Measurements from ENCODE around the gene RASL10A.
"Not testable (repeated sequence)": the region's sequence is repeated elsewhere in the genome, so short reads cannot be mapped to it uniquely, and the experiment has no call there.

Gene RASL10A, protein sequence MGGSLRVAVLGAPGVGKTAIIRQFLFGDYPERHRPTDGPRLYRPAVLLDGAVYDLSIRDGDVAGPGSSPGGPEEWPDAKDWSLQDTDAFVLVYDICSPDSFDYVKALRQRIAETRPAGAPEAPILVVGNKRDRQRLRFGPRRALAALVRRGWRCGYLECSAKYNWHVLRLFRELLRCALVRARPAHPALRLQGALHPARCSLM
- total RNA-seq: 0 to 0.30 (median 0.14) reads per million in 4 donors

DNA sequence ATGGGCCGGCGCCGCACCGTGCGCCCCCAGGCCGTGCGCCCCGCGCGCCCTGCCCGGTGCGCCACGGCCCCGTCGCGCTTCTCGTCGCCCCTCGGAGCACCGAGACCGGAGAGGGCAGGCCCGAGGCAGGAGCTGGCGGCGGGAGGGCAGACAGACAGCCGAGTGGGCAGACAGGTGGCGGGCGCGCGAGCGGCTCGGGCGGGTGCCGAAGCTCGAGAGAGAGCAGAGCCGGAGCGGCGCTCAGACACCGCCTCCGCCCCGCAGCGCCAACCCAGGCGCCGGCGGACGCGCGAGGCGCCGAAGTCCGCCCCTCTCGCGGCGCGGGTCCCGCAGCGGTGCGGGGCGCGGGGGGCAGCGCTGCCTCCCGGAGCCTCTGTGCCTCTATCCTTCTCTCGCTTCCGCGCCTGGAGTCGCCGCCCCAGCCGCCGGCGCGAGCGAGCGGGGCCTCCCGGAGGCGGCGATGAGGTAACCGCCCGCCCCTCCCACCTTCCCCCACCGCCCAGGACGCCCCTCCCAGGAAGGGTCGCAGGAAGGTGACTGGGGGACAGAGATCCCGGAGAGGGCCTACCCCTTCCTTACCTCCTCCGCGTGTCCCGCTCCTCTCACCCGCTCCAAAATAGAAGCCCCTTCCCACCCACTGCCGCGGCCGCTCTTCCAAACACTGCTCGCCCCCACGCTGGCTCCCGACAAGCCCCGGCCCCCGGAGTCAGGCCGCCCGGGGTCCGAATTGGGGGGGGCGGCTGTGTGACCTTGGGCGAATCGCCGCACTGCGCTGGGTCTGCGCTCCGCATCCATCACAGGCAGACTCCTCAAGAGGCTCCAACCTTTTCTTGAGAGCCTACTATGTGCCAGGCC, at the start of gene RASL10A:
RASL10A (minus strand) TSS at position 412 of the 855 bp plus-strand sequence. CDS start 451 bp downstream, outside the sequence.
- no peak for DNase-seq

DNA sequence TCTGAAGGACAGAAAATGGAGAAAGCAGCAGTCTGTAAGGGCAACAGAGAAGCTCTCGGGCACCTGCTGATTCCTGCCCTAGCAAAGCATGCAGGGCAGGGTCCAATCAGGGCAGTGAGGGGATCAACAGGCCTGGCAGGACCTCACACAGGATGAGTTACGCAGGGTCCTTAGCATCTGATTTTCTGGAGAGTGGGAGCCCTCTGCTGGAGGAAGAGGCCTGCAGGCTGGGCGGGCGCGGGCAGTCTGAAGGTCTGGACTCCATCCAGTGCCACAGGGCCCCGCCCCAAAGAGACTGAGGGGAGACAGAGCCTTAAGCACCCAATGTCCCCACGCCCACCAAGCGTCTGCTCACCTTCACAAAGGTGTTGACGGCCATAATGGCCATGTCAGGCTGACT, 44.0 kb upstream of the RASL10A start:
- no peak for DNase-seq

DNA sequence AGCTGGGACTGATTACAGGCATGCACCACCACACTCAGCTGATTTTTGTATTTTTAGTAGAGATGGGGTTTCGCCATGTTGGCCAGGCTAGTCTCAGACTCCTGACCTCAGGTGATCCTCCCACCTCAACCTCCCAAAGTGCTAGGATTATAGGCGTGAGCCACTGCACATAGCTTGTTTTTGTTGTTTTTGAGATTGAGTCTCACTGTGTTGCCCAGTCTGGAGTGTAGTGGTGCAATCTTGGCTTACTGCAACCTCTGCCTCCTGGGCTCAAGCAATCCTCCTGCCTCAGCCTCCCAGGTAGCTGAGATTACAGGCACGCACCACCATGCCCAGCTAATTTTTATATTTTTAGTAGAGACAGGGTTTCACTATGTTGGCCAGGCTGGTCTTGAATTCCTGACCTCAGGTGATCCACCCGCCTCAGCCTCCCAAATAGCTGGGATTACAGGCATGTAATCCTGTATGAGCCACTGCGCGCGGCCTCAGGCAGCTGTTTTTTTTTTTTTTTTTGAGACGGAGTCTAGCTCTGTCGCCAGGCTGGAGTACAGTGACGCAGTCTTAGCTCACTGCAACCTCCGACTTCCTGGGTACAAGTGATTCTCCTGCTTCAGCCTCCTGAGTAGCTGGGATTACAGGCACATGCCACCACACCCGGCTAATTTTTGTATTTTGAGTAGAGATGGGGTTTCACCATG, 41.8 kb upstream of the RASL10A start:
- not testable (repeated sequence) for DNase-seq

DNA sequence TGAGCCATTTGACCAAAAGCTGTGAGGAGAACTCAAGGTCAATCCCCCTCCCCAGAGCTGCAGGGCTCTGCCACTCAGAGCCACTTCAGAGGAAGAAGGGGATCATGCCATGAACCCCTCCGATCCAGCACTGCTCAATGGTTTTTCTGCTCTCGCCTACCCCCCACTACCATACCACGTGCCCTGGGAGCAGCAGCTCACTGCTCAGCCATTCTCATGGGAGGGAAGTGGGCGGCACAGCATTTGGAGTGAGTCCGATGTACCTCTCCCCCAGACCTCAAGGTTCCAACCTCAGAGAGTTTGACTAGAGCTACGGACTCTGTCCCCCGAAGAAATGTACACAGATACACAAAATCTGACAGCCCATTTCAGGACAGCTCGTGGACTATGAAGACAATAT, 38.4 kb upstream of the RASL10A start:
- no peak for DNase-seq

DNA sequence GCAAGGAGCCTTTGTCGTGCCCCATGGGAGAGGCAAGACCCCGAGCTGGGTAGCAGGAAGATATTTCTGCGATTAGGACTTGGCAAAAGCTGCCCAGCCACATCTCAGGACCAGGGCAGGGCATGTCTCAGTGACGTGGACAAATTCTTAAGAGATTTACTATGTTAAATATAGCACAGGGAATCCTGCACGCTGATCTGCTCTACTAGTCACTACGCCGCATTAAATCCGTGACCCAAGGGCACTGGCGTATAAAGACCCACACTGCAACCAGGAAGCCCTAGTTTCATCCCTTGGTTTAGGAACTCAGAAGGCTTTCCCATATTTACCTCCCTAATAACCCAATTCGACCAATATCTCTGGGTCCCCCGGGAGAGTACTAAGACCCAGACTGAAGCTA, 37.8 kb upstream of the RASL10A start:
- no peak for DNase-seq

DNA sequence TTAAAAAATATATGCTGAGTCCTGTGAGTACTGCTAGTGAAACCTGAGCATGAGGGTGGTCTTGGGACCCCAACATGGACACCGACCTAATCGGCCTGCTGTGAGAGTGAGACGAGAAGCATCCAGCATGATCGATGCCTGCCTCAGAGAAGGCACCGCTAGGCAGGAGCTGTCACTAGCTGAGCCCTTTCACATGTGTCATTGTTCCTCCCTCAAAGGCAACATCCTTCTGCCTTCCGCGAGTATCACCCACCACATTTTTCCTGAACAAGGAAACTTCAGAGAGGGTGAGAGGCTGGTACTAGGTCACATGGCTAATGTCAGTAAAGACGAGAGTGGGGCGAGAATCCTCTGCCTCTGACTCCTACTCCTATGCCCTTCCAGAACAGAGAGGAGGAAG, 37.3 kb upstream of the RASL10A start:
- DNase-seq: no peak

DNA sequence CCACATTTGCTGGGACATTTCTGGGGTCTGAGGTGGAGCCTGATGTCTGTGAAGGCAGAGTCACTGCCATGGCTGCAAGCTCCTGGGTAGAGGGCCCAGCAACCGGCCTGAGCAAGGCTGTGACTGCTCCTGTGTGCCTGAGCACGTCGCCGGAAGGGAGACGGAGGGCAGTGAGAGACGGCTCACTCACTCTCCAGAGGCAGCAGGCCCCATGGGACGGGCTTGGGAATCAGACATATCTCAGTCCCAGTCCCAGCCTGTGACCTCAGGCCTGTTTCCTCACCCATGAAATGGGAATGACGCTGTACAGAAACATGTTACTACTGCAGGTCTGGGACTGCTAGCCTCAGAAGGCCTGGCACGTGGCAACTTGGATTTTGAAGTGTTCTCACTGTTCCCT, 36.4 kb upstream of the RASL10A start:
- DNase-seq: no peak

DNA sequence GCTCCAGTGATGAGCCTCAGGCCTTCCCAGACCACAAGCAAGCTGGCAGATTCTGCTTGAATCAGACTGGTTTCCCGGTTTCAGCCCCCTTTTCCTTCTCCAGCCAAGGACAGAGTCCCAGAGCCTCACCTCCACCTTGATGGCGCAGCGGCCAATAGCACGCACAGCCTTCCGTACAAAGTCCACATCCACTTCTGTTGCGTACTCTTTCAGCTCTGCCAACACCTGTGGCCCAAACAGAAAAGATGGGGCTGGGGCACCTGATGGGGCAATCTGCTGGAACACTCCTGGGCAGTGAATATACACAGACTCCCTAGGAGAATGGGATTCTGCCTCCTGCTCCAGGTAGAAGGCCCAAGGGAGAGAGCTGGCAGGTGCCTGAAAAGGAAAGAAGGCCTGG, 35.5 kb upstream of the RASL10A start:
- DNase-seq: no peak

DNA sequence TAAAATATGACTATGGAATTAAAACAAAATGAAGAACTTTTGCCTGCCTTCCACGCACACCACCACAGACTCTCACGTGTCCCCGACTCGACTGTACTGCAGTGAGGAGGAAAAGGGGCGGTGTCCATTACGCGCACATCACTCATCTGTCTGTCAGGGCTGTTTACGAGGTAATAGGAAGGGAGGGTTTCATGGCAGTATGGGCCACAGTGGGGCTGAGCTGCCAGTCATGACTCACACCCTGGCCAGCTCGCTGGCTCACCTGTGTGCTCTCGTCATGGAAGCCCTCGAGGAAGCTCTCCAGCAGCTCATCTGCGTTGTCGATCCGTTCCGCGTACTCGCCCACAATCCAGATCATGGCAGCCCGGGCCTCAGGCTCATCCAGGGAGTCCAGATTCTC, 33.5 kb upstream of the RASL10A start:
- DNase-seq: no peak

DNA sequence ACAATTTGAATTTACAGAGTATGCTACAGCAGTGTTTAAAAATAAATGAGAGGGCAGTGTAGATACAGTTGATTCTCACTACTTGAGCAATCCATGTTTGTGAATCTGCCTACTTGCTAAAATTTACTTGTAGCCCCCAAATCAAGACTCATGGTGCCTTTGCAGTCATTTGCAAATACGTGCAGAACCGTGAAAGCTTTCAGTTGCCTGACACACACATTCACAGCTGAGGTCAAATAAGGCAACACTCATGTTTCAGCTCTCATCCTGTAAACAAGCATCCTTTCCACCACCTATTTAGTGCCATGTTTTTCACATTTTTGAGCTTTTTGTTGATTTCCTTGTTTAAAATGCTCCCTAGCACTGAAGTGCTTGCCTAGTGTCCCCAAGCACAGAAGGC, 32.5 kb upstream of the RASL10A start:
- no peak for DNase-seq

DNA sequence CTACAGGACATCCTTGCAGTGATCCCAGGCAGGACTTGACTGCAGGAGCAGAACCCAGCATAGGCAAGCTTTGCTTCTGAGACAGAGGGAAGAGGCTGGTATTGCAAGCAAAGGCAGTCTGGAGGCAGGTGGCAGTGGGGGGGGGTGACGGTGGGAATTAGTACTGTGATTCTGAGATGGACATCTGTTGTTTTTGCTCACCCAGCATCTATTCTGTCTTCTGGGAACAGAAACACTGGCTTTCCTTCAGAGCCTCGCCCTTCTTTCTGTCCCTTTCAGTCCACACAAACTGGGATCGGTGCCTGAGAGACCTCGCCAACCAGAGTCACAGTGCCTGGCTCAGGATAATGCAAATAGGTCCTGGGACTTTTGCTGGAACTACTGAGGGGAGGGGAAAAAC, 31.2 kb upstream of the RASL10A start:
- DNase-seq: no peak

DNA sequence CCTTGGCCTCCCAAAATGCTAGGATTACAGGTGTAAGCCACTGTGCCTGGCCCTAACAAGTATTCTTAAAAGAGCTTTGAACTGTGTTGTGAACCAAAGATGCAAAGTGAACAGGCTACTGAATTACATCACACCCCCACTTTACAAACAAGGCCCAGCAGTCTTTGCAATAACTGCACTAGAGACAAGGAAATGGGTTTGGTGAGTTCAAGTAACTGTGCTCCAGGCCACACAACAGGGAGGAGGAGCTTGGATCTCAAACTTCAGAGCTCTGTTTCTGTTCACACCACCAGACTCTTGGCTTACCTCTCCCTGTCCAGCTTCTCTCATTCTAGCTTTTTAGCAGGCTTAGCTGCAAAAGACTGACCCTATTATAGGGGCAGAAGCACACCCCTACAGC, 30.4 kb upstream of the RASL10A start:
- no peak for DNase-seq

DNA sequence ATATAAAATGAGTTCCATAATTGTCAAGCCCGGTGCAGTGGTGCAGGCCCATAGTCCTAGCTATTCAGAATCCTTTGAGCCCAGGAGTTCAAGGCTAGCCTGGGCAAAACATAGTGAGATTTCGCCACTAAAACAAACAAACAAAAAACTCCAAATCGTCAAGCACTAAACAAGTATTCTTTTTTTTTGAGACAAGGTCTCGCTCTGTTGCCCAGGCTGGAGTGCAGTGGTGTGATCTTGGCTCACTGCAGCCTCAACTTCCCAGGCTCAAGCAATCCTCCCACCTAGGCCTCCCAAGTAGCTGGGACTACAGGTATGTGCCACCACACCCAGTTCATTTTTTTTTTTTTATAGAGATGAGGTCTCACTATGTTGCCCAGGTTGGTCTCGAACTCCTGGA, 29.4 kb upstream of the RASL10A start:
- not testable (repeated sequence) for DNase-seq

DNA sequence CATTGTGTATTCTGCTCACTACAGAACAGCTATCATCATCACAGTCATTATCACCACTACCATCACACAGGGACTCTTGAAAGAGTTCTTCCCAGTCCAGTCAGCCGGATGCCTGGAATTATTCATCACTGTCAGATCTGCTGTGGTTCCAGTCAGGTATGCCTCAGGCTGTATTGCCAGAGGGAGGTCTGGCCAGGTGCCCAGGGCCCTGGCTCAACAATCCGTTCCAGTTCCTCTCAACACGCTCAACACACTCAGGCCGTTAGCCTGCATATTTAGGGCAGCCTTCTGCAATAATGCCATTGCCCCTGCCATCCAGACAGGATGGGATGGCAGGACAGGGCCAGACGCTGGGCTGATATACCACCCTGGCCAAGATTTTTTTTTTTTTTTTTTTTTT, 28.6 kb upstream of the RASL10A start:
- DNase-seq: no peak

DNA sequence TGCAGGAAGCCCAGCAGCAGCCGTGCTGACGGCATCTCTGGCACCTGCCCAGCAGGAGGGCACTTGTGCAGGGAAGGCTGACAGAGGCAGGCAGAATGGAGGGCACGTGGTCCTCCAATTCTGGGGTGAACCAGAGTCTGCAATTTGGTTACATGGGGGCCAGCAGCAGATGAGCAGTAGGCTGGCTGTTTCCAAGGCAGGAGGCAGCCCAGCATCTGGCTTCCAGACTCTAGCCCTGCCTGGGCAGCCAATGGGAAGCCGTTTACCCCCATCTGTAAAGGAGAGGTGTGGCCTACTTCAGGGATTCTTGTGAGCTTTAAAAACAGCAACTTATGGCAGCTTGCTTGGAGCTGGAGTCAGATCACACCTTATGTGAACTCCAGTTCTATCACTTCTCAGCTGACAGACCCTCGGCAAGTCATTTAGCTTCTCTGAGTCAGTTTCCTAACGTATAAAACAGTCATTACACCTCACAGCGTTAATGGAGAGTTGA, 27.9 kb upstream of the RASL10A start:
- DNase-seq: no peak

DNA sequence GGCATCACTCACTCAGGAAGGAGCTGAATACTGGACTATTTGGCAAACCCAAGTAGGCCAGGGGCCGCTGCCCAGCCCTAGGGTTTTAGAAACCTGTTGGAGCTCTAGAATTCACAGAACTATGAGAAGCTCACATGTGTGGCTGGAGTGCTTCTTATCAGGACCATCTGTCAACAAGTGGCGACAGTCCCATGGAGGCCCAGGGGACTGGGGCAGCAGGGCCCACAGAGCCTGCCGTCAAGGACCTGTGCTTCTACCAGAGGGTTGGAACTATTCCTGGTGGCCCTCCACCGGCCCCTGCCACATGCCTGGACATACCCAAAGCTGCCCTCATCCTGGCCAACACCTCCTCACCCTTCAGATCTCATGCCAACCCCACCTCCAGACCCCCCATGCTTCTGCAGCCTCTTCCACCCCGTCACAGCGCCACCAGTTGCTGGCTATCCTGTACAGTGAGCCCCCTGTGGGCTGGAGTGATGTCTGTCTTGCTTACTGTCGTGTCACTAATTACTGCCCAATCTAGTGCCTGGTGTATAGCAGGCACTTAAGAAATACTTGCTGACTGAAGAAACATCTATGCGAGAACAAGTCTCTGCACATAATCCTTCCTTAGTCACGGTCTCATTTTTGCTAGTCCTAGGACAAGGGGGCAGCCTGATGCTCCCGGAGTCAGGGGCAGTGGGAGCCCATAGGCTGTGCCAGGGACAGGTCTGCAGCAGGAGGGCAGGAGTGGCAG, 27.2 kb upstream of the RASL10A start:
- no peak for DNase-seq

DNA sequence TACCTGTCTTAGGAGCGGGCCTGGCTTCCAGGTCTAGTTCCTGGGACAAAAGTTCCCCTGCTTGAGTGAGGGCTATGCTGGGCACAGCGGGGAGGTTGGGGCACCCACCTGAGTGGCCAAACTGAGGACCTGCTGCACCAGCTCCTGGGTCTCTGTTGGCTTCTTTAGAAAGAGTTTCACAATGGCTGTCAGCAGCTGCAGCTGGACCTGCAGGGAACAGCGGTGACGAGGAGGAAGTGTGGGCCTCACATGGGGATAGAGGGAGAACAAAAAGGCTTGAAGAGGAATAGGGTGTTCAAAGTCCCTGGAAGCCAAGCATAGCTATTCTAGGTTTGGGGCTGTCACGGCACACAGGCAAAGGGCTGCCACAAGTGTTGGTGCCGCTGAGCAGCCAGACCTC, 26.7 kb upstream of the RASL10A start:
- no peak for DNase-seq

DNA sequence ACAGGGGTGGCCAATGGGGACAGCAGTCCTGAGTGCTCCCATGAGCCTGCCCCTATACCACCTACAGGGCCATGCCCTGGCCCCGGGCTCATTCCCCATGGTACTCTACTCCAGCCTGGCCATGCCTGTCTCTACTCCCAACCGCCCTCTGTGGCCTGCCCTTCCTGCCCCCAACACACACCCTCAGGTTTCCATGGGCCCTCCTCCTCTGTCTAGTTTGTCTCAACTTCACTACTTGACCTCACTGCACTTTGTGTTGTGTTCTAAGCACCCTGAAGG, 26.3 kb upstream of the RASL10A start:
- no peak for DNase-seq

DNA sequence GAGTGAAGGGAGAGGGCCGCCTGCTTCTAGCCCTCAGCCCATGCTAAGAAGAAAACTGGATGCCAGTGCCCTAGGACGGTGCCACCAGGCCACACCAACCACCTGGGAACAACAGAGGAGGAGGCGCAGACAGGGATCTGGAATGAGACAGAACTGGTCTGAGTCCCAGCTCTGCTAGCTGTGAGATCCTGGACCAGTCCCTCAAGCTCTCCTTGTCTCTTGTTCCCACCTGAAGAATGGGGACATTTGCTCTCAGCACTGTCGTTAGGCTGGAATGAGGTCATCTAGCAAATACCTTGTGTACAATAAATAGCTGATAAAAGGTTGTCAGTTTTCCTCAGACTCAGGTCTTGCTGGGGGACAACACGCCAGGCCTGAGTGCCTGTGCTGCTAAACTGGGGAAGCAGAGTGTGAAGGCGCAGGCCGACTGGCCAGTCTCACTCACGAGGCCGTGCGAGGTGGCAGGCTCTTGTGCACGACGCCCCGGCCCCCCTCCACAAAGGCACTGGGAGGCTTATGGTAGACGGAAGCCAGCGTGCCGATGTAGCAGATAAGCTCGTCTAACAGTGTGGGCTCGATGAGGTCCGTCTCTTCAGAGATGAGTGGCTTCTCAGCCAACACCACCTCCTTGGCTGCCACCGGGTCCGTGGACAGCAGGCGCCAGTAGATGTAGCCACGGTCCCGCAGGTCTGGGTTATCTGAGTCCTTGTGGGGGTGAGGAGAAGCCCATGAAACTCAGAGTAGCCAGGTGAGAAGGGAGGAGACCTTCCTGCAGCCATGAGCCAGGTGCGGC, 25.8 kb upstream of the RASL10A start:
- no peak for DNase-seq

DNA sequence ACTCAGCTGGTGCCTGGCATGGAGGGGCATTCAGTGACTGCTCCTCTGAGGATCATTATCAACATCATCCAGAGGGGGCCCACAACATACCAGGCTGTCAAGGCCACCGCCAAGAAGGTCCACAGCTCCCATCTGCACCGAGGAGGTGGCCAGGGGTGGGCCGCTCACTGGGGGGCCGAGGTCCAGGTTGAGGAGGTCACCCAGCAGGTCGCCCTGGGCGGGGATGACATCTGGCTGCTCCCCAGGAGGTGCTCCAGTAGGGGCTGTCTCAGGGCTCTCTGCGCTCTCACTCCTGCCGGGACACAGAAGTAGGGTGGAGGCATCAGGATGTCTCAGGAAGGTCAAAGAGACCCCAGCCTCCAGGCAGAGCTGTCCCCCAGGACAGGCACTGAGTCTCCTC, 25.1 kb upstream of the RASL10A start:
- DNase-seq: no peak

DNA sequence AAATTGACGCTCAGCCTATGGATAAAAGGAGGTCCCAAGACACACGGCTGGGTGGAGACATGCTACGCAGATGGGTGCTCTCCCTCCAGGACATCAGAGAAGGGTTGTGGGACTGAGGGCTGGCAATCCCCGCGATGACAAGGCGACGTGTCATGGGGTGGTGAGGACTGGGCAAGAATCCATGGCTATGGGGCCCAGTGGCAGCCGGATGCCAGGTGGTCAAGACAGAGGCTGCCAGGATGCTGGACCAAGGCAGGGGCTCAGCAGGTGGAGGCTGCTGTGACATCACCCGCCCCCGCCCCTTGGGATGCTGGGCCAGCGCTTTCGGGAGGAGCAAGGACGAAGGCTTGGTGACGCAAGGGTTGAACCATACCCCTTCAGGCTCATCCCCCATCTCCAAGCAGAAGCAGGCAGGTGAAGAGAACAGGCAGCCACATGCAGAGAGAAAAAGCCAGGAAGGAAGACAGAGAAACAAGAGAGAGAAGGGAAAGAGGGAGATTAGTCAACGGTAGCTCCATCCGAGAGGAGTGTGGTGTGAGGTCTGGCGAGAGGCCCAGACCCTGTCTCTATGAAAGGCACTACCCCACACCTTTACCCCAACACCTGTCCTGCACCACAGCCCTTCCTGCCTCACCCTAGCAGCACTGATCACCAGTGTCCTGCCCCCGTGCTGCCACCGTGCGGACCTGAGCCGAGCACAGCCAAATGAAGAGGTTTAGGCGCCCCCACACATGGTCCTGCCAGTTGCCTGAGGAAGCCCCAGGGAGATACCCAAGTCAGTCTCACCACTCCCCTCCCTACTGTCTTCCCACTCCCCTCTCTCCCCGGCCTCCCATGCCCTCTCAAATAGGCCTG, 24.1 kb upstream of the RASL10A start:
- no peak for DNase-seq

Measured in T-helper 1 cell (primary cell).